ENCODE results near the gene EEF1G.

GRCh38 chr11:62542750-62543567, 30.7 kb downstream of the EEF1G start:
- no peak for TF ChIP-seq EZH2phosphoT487 (IDR thresholded peaks at IDR 0.05; ENCODE audit: borderline replicate concordance, low read depth, low read length)
- TF ChIP-seq, protein P1, sequence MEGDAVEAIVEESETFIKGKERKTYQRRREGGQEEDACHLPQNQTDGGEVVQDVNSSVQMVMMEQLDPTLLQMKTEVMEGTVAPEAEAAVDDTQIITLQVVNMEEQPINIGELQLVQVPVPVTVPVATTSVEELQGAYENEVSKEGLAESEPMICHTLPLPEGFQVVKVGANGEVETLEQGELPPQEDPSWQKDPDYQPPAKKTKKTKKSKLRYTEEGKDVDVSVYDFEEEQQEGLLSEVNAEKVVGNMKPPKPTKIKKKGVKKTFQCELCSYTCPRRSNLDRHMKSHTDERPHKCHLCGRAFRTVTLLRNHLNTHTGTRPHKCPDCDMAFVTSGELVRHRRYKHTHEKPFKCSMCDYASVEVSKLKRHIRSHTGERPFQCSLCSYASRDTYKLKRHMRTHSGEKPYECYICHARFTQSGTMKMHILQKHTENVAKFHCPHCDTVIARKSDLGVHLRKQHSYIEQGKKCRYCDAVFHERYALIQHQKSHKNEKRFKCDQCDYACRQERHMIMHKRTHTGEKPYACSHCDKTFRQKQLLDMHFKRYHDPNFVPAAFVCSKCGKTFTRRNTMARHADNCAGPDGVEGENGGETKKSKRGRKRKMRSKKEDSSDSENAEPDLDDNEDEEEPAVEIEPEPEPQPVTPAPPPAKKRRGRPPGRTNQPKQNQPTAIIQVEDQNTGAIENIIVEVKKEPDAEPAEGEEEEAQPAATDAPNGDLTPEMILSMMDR (conservative IDR thresholded peaks at IDR 0.05; ENCODE audit: low read length): peak; percentile 88

All from OCI-LY7 (cell line).